Transverse colon (tissue), 4 donors: ENCODE measurements around the gene VWF. TPM values are rescaled to one million over a fixed set of nuclear protein-coding genes. Genes with fewer than 3 reads are reported as not detected.

Experiments
- DNase-seq: peaks from one replicate; pipeline ENCODE4 v3.0.0-alpha.2; 2019
- H3K27ac ChIP-seq, 4 donors: fragments of 200-600 bp; sonication (generic); 2 replicates each; pipeline ENCODE4 v1.5.1; 2016 to 2018; ENCODE audit warnings: inconsistent platforms in 4 of 4
- H3K27me3 ChIP-seq: fragments of 200-600 bp; sonication (generic); 2 replicates; pipeline ENCODE4 v1.5.1; 2017; ENCODE audit warnings: inconsistent platforms
- H3K36me3 ChIP-seq, 4 donors: fragments of 200-600 bp; sonication (generic); 2 replicates each; pipeline ENCODE4 v1.5.1; 2017 to 2019; ENCODE audit warnings: inconsistent platforms in 4 of 4
- H3K4me1 ChIP-seq, 4 donors: fragments of 200-600 bp; sonication (generic); 2 replicates each; pipeline ENCODE4 v1.5.1; 2017 to 2020; ENCODE audit warnings: inconsistent platforms in 4 of 4
- H3K4me3 ChIP-seq, 4 donors: fragments of 200-600 bp; sonication (generic); 1 replicate in 1 of 4; 2 replicates in 3 of 4; pipeline versions ENCODE4 v1.5.1 to v1.6.1; 2017 to 2019; ENCODE audit warnings: inconsistent platforms in 4 of 4
- H3K9me3 ChIP-seq, 2 donors: fragments of 200-600 bp; sonication (generic); 2 replicates each; pipeline ENCODE4 v1.5.1; 2017 to 2019; ENCODE audit warnings: inconsistent platforms in 2 of 2
- CTCF ChIP-seq, 5 experiments: fragments of 200-600 bp in 3 of 5; fragments of 450-650 bp in 2 of 5; sonication (generic) in 3 of 5; IDR thresholded peaks; 1 replicate in 2 of 5; 2 replicates in 3 of 5; pipeline ENCODE4 v1.5.1; 2016 to 2017; ENCODE audit warnings: antibody characterized with exemption in 5 of 5, inconsistent platforms in 3 of 5, mild to moderate bottlenecking in 2 of 5, moderate library complexity in 1 of 5
- EP300 ChIP-seq: sonication (generic); formaldehyde crosslinking; IDR thresholded peaks from one replicate; pipeline ENCODE4 v1.6.1; 2017; ENCODE audit warnings: antibody characterized with exemption, low read depth
- POLR2A ChIP-seq: fragments of 450-650 bp; IDR thresholded peaks from one replicate; pipeline ENCODE4 v1.6.1; 2016; ENCODE audit warnings: antibody characterized with exemption, mild to moderate bottlenecking, moderate library complexity
- POLR2AphosphoS5 ChIP-seq, 3 donors: sonication (generic); formaldehyde crosslinking; IDR thresholded peaks; one replicate each; pipeline ENCODE4 v1.6.1; 2016; ENCODE audit warnings: antibody characterized with exemption in 3 of 3
- WGBS, 2 donors: methylation state at CpG; one replicate each; pipeline ENCODE4 v1.1.5; 2018; ENCODE audit warnings: low coverage in 1 of 2; 5-methylcytosine and 5-hydroxymethylcytosine counted together
- in situ Hi-C, 4 donors: fragments of 200-750 bp; cut with MboI; loops; one replicate each; pipeline versions ENCODE4 v1.15.0 to v1.15.1; 2017; ENCODE audit warnings: low sequenced_read_pairs in 3 of 4, low pct_ligation_motif_present in 1 of 4, low pct_unique_long_range_greater_than_20kb in 1 of 4
- intact Hi-C: fragments of 100-400 bp; cut with DNase I; formaldehyde crosslinking; loops from one replicate; pipeline ENCODE4 v1.15.1; 2023; ENCODE audit warnings: low total_unique reads
- total RNA-seq, 4 donors: library from RNA; depleted of rRNA; stranded (reverse); fragments of >200 nt; gene quantifications; one replicate each; pipeline ENCODE4 v1.1.0, GENCODE V29; 2016

VWF gene
- total RNA-seq, 4 donors from 2014 or later = 31.3 to 71.2 (median 51.5) TPM

- H3K9me3 ChIP-seq = no peaks in the 10 kb centered on the region
- no peak overlapping the region for H3K4me3 ChIP-seq
- no peaks in the 10 kb centered on the region for H3K36me3 ChIP-seq
- 87% methylated on average over 7 of the region's 8 CpGs; no CpG with 5 or more reads in 1 of the 2 donors for WGBS, 2 donors
- no peak for DNase-seq
- no peak for TF ChIP-seq EP300
- TF ChIP-seq CTCF (IDR thresholded peaks at IDR 0.05) = no peak
- no peak for TF ChIP-seq POLR2AphosphoS5 (IDR thresholded peaks at IDR 0.05)
- no peak for TF ChIP-seq POLR2A
- H3K27ac ChIP-seq = no peak overlapping the region
- intact Hi-C loops (no loop called here), in situ Hi-C loops (no loop called here)
- H3K27me3 ChIP-seq = no peaks in the 10 kb centered on the region
- H3K4me1 ChIP-seq = no peaks in the 10 kb centered on the region
Measured at GRCh38 chr12:5973461-5974115, 150.9 kb downstream of the VWF start.

- in situ Hi-C loops = no loop called here
- WGBS, 2 donors = 53 to 70% methylated on average over 2 to 8 of the region's 8 CpGs
- H3K27me3 ChIP-seq = no peaks in the 10 kb centered on the region
Measured at GRCh38 chr12:5972387-5972786, 152.1 kb downstream of the VWF start.

GRCh38 chr12:5971194-5971850, 153.1 kb downstream of the VWF start:
- Histone ChIP-seq H3K27ac (no peak overlapping the region), H3K4me3 (no peak overlapping the region), H3K4me1 (no peaks in the 10 kb centered on the region), H3K9me3 (no peaks in the 10 kb centered on the region), H3K27me3 (no peaks in the 10 kb centered on the region), H3K36me3 (no peaks in the 10 kb centered on the region)
- WGBS, 2 donors = 81 to 100% methylated on average over 2 to 10 of the region's 10 CpGs
- intact Hi-C loops = no loop called here
- in situ Hi-C loops = no loop called here
- TF ChIP-seq POLR2A = no peak
- no peak for TF ChIP-seq EP300
- no peak for TF ChIP-seq CTCF (IDR thresholded peaks at IDR 0.05)
- TF ChIP-seq POLR2AphosphoS5 (IDR thresholded peaks at IDR 0.05) = no peak
- no peak for DNase-seq

More at GRCh38 chr12:5972387-5972786, 152.1 kb downstream of the VWF start:
- DNase-seq = no peak
- H3K36me3 ChIP-seq = no peaks in the 10 kb centered on the region
- H3K4me1 ChIP-seq = no peaks in the 10 kb centered on the region
- intact Hi-C loops = no loop called here
- H3K9me3 ChIP-seq = no peaks in the 10 kb centered on the region
- TF ChIP-seq POLR2A (no peak), EP300 (no peak), CTCF (IDR thresholded peaks at IDR 0.05) (no peak), POLR2AphosphoS5 (IDR thresholded peaks at IDR 0.05) (no peak)
- no peak overlapping the region for H3K4me3 ChIP-seq
- no peak overlapping the region for H3K27ac ChIP-seq

- TF ChIP-seq POLR2AphosphoS5 (IDR thresholded peaks at IDR 0.05) = no peak
- TF ChIP-seq POLR2A = no peak
- no peak for TF ChIP-seq CTCF (IDR thresholded peaks at IDR 0.05)
- TF ChIP-seq EP300 = no peak
- 80% methylated on average over 5 of the region's 5 CpGs; no CpG with 5 or more reads in 1 of the 2 donors for WGBS, 2 donors
Measured at GRCh38 chr12:5969974-5970690, 154.3 kb downstream of the VWF start.

More at GRCh38 chr12:5969974-5970690, 154.3 kb downstream of the VWF start:
- Histone ChIP-seq H3K36me3 (no peaks in the 10 kb centered on the region), H3K27me3 (no peaks in the 10 kb centered on the region), H3K9me3 (no peaks in the 10 kb centered on the region), H3K4me1 (no peaks in the 10 kb centered on the region), H3K4me3 (no peak overlapping the region), H3K27ac (no peak overlapping the region)
- DNase-seq = no peak
- intact Hi-C loops (no loop called here), in situ Hi-C loops (no loop called here)
